NCI-H1105 (cell line): Measurements from ENCODE around the gene ICA1L.

Experiments used
- DNase-seq: peaks from one replicate; lab custom pipeline; 2025; lab: John Stamatoyannopoulos, UW

The ICA1L gene

GRCh38 chr2:202782940-202783558 is 88.5 kb downstream of the ICA1L start:
- no peak for DNase-seq

GRCh38 chr2:202780514-202781021 is 91.0 kb downstream of the ICA1L start:
- DNase-seq: no peak

- DNase-seq: no peak
Measured at GRCh38 chr2:202778217-202778616, 93.3 kb downstream of the ICA1L start.

- no peak for DNase-seq
Measured at GRCh38 chr2:202774104-202774503, 97.5 kb downstream of the ICA1L start.

GRCh38 chr2:202773301-202773973 is 98.1 kb downstream of the ICA1L start:
- no peak for DNase-seq

GRCh38 chr2:202771741-202772460 is 99.7 kb downstream of the ICA1L start:
- DNase-seq: no peak

- no peak for DNase-seq
Measured at GRCh38 chr2:202771336-202771735, 100.2 kb downstream of the ICA1L start.

- no peak for DNase-seq
Measured at GRCh38 chr2:202769201-202769600, 102.4 kb downstream of the ICA1L start.

DNA sequence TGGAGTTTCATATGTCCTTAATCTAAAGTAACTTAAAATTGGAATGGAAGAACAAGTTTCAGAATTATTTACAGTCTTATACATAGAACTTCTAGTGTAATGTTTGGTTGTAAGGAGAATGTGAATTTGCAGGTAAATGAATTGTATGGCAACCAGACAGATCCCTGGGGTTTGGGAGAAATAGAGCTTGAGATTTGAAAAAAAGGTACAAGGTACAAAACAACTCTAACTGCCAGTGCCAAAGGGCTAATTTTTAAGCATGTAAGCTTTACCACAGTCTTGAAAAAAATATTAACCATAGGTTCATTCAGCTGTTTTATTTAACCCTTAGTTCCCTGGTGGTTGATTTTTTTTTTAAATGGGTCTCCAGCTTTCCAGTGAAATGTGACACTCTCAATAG is 103.3 kb downstream of the ICA1L start:
- no peak for DNase-seq

GRCh38 chr2:202765436-202765835 is 106.1 kb downstream of the ICA1L start:
- DNase-seq: no peak

DNA sequence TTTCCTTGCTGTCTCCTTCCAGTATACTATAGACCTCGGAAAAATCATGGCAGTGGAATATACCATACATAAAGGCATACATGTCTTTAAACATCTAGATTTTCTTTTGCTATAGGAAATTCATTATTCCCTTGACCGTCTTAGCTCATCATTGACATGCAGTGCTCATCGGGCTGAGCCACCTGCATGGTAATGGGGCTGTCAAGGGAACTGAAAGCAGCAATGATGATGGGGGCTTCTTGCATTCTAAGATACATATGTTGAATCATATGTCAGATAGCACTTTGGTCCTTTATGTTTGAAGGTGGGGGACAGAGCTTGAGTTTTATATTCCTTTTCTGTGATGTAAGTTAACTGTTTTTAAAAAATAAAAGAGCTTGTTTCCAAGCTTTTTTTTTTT is 106.6 kb downstream of the ICA1L start:
- no peak for DNase-seq

DNA sequence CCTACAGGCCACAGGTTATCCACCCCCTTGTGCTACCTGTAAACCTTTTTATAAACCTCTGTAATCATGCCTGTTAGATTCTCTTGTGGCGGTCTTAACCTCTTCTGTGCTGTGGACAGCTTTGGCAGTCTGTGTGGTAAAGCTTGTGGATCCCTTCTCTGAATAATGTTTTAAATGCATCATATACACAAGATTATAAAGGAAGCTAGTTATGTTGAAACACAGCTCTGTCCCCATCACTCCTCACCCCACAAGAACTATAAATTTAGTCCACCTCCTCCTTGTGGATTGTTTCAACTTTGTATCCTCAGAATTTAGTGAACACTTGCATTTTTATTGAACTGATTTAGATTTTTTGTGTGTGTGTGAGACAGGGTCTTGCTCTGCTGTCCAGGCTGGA is 107.7 kb downstream of the ICA1L start:
- DNase-seq: no peak

GRCh38 chr2:202762556-202762955 is 109.0 kb downstream of the ICA1L start:
- DNase-seq: no peak

- no peak for DNase-seq
Measured at GRCh38 chr2:202760848-202761247, 110.7 kb downstream of the ICA1L start.

DNA sequence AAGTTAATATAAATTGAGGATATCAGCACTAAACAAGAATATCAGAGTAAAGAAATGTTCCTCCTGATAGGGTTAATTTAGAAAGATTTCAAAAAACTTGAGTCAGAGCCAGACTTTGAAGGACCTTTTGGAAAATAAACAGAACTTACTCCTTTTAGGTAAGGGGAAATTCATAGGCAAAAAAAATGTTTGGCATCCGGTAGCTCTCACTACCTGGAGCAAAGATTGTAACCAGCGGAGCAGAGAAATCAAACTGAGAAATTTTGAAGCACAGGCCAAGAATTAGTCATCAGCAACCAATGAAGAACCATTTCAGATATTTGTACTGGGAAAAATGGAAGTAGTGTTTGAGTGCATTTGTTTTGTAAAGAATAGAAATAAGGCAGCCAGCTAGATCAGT is 113.0 kb downstream of the ICA1L start:
- no peak for DNase-seq

GRCh38 chr2:202758128-202758527 is 113.4 kb downstream of the ICA1L start:
- DNase-seq: no peak

DNA sequence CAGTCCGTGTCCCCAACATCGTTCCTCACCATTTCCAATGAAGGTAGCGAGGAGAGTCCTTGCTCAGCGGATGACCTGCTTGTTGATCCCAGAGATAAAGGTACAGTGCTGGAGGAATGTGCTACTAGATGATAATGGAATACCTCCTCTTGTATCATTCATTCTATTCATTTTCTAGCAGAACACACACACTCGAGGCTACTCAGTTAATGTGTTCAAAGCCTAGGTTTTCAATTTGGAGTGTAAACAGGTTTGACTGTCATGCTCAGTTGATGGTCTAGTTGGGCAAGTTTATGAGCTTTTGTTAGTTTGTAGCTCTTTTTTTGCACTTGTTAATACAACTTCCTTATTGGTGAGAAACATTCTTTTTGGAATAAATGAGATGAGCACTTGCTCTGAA is 114.2 kb downstream of the ICA1L start:
- DNase-seq: no peak

DNA sequence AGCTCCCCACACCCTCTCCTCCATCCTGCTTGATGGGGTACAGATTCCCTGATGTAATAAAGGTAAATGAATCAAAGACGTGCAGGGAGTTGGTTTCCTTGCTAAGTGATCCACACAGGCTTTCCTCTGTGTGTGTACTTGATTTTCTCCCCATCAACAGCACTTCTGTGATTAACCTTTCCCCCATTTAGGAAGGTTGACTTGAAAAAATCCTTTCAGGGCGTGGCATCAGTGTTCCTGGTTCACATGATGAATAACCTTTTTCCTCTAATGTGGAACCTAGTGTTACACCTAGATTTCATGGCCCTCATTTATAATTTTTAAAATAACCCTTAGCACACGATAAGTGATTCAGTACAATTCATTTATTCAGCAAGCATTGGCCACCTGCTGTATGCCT is 115.0 kb downstream of the ICA1L start:
- no peak for DNase-seq

GRCh38 chr2:202754936-202755335 is 116.6 kb downstream of the ICA1L start:
- no peak for DNase-seq

DNA sequence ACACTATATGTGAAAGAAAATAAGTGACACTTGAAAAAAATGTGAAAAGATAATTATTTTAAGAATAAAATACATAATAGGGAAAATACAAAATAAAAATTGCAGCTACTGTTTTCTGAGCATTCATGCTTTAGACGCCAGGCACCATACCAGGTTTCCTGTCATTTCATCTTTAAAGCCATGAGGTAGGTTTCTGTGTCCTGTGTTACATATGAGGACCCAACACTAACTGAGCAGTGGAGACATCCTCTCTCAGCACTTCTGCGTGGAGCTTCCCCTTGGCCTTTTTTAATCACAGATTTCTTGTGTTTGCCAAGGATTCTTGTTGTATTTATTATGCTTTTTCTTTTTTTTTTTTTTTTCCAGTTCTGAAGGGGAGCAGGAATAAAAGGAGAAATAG is 119.5 kb downstream of the ICA1L start:
- no peak for DNase-seq

GRCh38 chr2:202750763-202751427 is 120.7 kb downstream of the ICA1L start:
- DNase-seq: no peak

DNA sequence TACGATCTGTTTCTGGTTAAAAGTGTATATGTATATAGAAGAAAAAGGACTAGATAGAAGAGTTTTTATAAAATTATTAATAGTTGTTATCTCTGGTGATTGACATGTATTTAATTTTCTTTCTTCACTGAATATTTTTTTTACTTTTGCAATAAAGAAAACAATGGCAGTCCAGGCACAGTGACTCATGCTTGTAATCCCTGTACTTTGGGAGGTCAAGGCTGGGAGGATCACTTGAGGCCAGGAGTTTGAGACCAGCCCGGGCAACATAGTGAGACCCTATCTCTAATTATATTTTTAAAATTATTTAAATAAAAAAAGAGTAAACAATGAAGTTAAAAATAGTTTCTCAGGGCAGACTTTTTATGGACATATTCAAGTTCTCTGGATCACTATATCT is 122.1 kb downstream of the ICA1L start:
- DNase-seq: no peak

DNA sequence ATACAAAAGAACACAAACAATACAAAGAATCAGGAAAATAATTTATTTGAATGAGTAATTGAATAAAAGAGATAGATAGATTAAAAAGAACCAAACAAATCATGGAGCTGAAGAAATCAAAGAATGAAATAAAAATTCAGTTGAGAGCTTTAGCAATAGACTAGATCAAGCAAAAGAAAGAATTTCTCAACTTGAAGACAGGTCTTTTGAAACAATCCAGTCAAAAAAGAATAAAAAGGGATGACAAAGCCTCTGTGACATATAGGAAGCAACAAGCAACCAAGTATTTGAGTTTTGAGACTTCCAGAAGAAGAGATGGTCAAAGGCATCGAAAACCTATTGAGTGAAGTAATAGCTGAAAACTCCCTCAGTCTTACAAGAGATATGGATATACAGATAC is 128.0 kb downstream of the ICA1L start:
- DNase-seq: no peak
